Breast epithelium (tissue), 4 donors: ENCODE data around the gene ESAM. TPM values are rescaled to one million over a fixed set of nuclear protein-coding genes. Genes with fewer than 3 reads are reported as not detected.

ENCODE experiments used
- DNase-seq, 2 donors: peaks; one replicate each; pipeline ENCODE4 v3.0.0-alpha.2; 2019; ENCODE audit warnings: low spot score in 2 of 2
- H3K27ac ChIP-seq, 2 donors: fragments of 200-600 bp; sonication (generic) in 1 of 2; one replicate each; pipeline ENCODE4 v1.5.1; 2016 to 2019; ENCODE audit warnings: mild to moderate bottlenecking in 1 of 2
- H3K27me3 ChIP-seq, 2 donors: fragments of 200-600 bp; sonication (generic) in 1 of 2; one replicate each; pipeline versions ENCODE4 v1.5.1 to v1.6.0; 2017 to 2019; ENCODE audit warnings: control low read depth in 1 of 2, mild to moderate bottlenecking in 1 of 2
- H3K36me3 ChIP-seq: fragments of 200-600 bp; one replicate; pipeline ENCODE4 v1.5.1; 2019
- H3K4me1 ChIP-seq, 2 donors: fragments of 200-600 bp; sonication (generic); one replicate each; pipeline ENCODE4 v1.5.1; 2016 to 2019; ENCODE audit warnings: control low read depth in 1 of 2
- H3K4me3 ChIP-seq, 3 donors: fragments of 200-600 bp; sonication (generic); 1 replicate in 2 of 3; 2 replicates in 1 of 3; pipeline ENCODE4 v1.5.1; 2016 to 2019; ENCODE audit warnings: mild to moderate bottlenecking in 3 of 3, moderate library complexity in 2 of 3
- H3K9me3 ChIP-seq, 2 donors: fragments of 200-600 bp; sonication (generic) in 1 of 2; one replicate each; pipeline ENCODE4 v1.5.1; 2016 to 2019; ENCODE audit warnings: control low read depth in 1 of 2
- POLR2A ChIP-seq: fragments of 450-650 bp; IDR thresholded peaks from one replicate; pipeline ENCODE4 v1.6.1; 2016; ENCODE audit warnings: antibody characterized with exemption, mild to moderate bottlenecking, moderate library complexity
- POLR2AphosphoS5 ChIP-seq, 3 donors: sonication (generic); formaldehyde crosslinking; IDR thresholded peaks; one replicate each; pipeline ENCODE4 v1.6.1; 2017; ENCODE audit warnings: antibody characterized with exemption in 3 of 3
- intact Hi-C: fragments of 100-400 bp; cut with DNase I; formaldehyde crosslinking; loops from one replicate; pipeline ENCODE4 v1.15.1; 2023; ENCODE audit warnings: low total_unique reads
- total RNA-seq, 3 donors: library from RNA; depleted of rRNA; stranded (reverse); fragments of >200 nt; gene quantifications; one replicate each; pipeline ENCODE4 v1.1.0, GENCODE V29; 2016
- TF ChIP-seq, protein P1 (sequence below), 3 donors: fragments of 450-650 bp; IDR thresholded peaks; one replicate each; pipeline ENCODE4 v1.5.1; 2016 to 2017; ENCODE audit warnings: antibody characterized with exemption in 3 of 3, mild to moderate bottlenecking in 3 of 3, moderate library complexity in 3 of 3

Gene ESAM
- total RNA-seq, 3 donors from 2014 or later: 11.6 to 38.7 (median 19.8) TPM

GRCh38 chr11:124769806-124770774 lies 8.0 kb upstream of the ESAM start:
- intact Hi-C loops: loop anchor here (5.0 to 10.0 kb wide), 2 partner anchors 95 to 1462 kb away; partner anchors contain the start of genes SIAE and SPA17

DNA sequence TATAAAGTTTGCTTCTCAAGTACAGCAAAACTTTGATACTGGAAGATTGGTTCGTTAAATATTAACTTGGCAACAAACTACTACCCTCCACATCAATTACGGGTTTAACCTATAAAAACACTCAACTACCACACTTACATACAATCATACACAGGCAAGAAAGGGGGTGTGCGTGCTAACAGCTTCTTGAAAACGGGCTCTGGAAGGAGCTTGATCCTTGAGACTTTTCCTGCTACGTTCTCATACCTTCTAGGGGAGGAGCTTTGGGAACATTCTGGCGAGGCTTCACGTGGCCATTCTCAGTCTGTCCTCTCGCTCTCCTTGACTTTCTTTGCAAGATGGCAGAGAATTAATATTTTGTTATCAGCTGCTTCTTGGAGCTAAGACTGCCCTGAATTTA lies 6.8 kb upstream of the ESAM start:
- H3K36me3 ChIP-seq: no peaks in the 10 kb centered on the region
- no peak overlapping the region for H3K4me3 ChIP-seq
- no peaks in the 10 kb centered on the region for H3K4me1 ChIP-seq
- intact Hi-C loops: loop anchor here (10.0 kb wide), 1 partner anchor 94 kb away; the partner anchor contains the start of genes SIAE and SPA17
- no peaks in the 10 kb centered on the region for H3K27me3 ChIP-seq
- TF ChIP-seq, protein P1, sequence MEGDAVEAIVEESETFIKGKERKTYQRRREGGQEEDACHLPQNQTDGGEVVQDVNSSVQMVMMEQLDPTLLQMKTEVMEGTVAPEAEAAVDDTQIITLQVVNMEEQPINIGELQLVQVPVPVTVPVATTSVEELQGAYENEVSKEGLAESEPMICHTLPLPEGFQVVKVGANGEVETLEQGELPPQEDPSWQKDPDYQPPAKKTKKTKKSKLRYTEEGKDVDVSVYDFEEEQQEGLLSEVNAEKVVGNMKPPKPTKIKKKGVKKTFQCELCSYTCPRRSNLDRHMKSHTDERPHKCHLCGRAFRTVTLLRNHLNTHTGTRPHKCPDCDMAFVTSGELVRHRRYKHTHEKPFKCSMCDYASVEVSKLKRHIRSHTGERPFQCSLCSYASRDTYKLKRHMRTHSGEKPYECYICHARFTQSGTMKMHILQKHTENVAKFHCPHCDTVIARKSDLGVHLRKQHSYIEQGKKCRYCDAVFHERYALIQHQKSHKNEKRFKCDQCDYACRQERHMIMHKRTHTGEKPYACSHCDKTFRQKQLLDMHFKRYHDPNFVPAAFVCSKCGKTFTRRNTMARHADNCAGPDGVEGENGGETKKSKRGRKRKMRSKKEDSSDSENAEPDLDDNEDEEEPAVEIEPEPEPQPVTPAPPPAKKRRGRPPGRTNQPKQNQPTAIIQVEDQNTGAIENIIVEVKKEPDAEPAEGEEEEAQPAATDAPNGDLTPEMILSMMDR (IDR thresholded peaks at IDR 0.05): no peak
- TF ChIP-seq POLR2AphosphoS5 (IDR thresholded peaks at IDR 0.05): no peak
- TF ChIP-seq POLR2A: no peak
- no peak overlapping the region for H3K27ac ChIP-seq
- no peak for DNase-seq
- H3K9me3 ChIP-seq: no peaks in the 10 kb centered on the region

More at GRCh38 chr11:124769806-124770774, 8.0 kb upstream of the ESAM start:
- Histone ChIP-seq H3K4me1 (no peaks in the 10 kb centered on the region), H3K27ac (no peak overlapping the region), H3K4me3 (no peak overlapping the region), H3K36me3 (no peaks in the 10 kb centered on the region), H3K9me3 (no peaks in the 10 kb centered on the region), H3K27me3 (no peaks in the 10 kb centered on the region)
- TF ChIP-seq POLR2A (no peak), POLR2AphosphoS5 (IDR thresholded peaks at IDR 0.05) (no peak)
- TF ChIP-seq, protein P1 (IDR thresholded peaks at IDR 0.05): no peak
- no peak for DNase-seq

DNA sequence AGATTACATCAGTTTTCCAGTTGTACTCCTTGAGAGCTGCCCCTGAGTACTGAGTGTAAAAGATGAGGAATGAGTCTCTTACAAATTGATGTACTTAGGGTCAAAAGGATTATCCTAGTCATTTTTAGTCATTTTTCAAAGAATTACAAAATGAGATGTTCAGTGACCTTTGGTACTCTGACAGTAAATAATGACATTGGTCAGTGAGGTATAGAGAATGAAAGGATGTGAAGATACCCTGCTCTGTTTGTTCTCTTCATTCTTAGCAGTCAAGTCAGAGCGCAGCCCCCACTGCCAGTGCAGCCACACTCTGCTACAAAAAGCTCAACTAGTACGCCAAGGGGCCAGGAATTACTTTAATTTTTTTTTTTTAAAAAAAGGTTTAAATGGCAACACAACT lies 4.1 kb upstream of the ESAM start:
- Histone ChIP-seq H3K9me3 (no peaks in the 10 kb centered on the region), H3K27me3 (peaks cover 0 to 16% of the 10 kb centered on the region in 2 donors), H3K27ac (no peak overlapping the region), H3K4me1 (no peaks in the 10 kb centered on the region), H3K36me3 (no peaks in the 10 kb centered on the region), H3K4me3 (no peak overlapping the region)
- DNase-seq: no peak
- intact Hi-C loops: loop anchor here (2.0 to 10.0 kb wide), 2 partner anchors 75 to 91 kb away; partner anchors contain the start of genes SIAE and SPA17
- TF ChIP-seq, protein P1 (IDR thresholded peaks at IDR 0.05): no peak
- TF ChIP-seq POLR2AphosphoS5 (IDR thresholded peaks at IDR 0.05) (no peak), POLR2A (no peak)

GRCh38 chr11:124763156-124763947 lies 1.3 kb upstream of the ESAM start:
- Histone ChIP-seq H3K36me3 (no peaks in the 10 kb centered on the region), H3K27me3 (peaks cover 0 to 44% of the 10 kb centered on the region in 2 donors), H3K27ac (peak overlapping the region in 1 of 2 donors; percentile 85), H3K4me1 (peaks cover 0 to 8% of the 10 kb centered on the region in 2 donors), H3K9me3 (no peaks in the 10 kb centered on the region), H3K4me3 (peak overlapping the region; percentile 52 to 66 (median 53))
- intact Hi-C loops: loop anchor here (10.0 kb wide), 1 partner anchor 89 kb away; the partner anchor contains the start of genes SIAE and SPA17
- TF ChIP-seq, protein P1 (IDR thresholded peaks at IDR 0.05): peak; percentile 60 to 67 (median 65)
- no peak for TF ChIP-seq POLR2AphosphoS5 (IDR thresholded peaks at IDR 0.05)
- DNase-seq: peak; percentile 70 to 86
